Measurements from ENCODE around the gene PLA2G2D. TPM values are rescaled to one million over a fixed set of nuclear protein-coding genes. Genes with fewer than 3 reads are reported as not detected.

The PLA2G2D gene
- total RNA-seq, 2 donors from 2014 or later = not detected

DNA sequence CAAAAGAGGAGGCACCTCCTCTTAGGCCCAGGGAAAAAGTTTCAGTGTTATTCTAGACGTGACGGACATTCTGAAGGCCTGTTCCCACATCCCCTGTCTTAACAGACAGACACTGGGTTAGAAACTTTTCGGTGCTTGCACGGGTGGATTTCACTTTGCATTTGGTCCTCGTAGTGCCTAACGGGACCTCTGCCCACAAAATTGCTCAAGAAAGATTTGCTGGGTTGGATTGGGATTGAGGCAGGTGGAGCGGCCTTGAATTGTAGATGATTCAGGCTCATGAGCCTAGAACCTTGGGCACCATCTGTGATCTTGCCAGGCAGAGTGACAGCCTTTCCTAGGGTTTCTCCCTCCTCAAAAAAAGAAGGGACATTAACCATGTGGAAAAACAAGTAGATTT is 46.6 kb downstream of the PLA2G2D start:
- WGBS, 2 donors = 78 to 87% methylated on average over 7 of the region's 7 CpGs
- Histone ChIP-seq H3K27ac (no peak overlapping the region), H3K27me3 (no peaks in the 10 kb centered on the region), H3K4me3 (no peak overlapping the region), H3K4me1 (no peaks in the 10 kb centered on the region), H3K9me3 (no peaks in the 10 kb centered on the region), H3K36me3 (replicated peaks in 1 of 2; ENCODE audit: insufficient read depth in 1 of 2, low read depth in 2 of 2) (no peaks in the 10 kb centered on the region)
- ATAC-seq (no peak), DNase-seq (no peak)
- no peak for TF ChIP-seq POLR2A (IDR thresholded peaks at IDR 0.05)
- TF ChIP-seq, protein P1, sequence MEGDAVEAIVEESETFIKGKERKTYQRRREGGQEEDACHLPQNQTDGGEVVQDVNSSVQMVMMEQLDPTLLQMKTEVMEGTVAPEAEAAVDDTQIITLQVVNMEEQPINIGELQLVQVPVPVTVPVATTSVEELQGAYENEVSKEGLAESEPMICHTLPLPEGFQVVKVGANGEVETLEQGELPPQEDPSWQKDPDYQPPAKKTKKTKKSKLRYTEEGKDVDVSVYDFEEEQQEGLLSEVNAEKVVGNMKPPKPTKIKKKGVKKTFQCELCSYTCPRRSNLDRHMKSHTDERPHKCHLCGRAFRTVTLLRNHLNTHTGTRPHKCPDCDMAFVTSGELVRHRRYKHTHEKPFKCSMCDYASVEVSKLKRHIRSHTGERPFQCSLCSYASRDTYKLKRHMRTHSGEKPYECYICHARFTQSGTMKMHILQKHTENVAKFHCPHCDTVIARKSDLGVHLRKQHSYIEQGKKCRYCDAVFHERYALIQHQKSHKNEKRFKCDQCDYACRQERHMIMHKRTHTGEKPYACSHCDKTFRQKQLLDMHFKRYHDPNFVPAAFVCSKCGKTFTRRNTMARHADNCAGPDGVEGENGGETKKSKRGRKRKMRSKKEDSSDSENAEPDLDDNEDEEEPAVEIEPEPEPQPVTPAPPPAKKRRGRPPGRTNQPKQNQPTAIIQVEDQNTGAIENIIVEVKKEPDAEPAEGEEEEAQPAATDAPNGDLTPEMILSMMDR (IDR thresholded peaks at IDR 0.05) = no peak
- intact Hi-C loops (cut with DNase I) = no loop called here

DNA sequence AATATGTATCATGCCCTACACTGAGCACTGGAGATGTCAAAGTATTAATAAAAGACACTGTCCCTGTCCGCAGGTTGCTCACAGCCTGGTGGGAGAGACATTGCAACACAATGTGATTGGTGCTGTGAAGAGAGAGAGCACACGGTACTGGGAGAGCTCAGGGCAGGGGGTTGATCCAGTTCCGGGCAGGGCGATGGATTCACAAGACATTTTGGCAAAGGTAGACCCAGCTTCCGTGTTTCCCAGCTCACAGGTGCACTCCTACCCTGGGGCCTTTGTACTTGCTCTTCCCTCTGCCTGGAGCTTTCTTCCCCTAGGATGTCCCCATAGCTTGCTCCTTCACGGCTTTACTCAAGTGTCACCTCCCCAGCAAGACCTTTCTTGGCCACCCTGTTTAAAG is 47.9 kb downstream of the PLA2G2D start:
- intact Hi-C loops (cut with DNase I) = no loop called here
- DNase-seq (no peak), ATAC-seq (no peak)
- no peak for TF ChIP-seq POLR2A (IDR thresholded peaks at IDR 0.05)
- TF ChIP-seq, protein P1 (IDR thresholded peaks at IDR 0.05) = no peak
- WGBS, 2 donors = 69 to 77% methylated on average over 6 of the region's 6 CpGs
- Histone ChIP-seq H3K4me1 (no peaks in the 10 kb centered on the region), H3K27ac (no peak overlapping the region), H3K27me3 (no peaks in the 10 kb centered on the region), H3K4me3 (no peak overlapping the region), H3K9me3 (no peaks in the 10 kb centered on the region), H3K36me3 (replicated peaks in 1 of 2; ENCODE audit: insufficient read depth in 1 of 2, low read depth in 2 of 2) (no peaks in the 10 kb centered on the region)

DNA sequence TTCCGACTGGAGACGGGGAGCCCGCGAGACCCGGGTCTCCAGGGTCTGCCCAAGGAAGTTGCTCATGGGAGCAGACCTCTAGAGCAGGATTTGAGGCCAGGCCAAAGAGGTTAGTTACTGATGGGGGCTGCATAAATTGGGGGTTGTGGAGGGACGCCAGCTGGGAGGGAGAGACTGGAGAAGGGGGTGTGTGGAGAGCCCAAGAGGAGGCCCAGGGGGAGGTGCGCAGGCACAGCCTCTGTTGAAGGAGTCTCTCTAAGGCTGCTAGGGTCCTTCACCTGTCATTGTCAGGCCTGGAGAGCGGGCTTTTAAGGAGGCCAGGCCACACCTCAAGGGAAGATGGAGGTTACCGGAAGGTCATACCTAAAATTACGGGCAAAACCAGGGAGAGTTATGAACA is 49.0 kb downstream of the PLA2G2D start:
- Histone ChIP-seq H3K27me3 (no peaks in the 10 kb centered on the region), H3K27ac (no peak overlapping the region), H3K4me1 (no peaks in the 10 kb centered on the region), H3K36me3 (replicated peaks in 1 of 2; ENCODE audit: insufficient read depth in 1 of 2, low read depth in 2 of 2) (no peaks in the 10 kb centered on the region), H3K9me3 (no peaks in the 10 kb centered on the region), H3K4me3 (no peak overlapping the region)
- ATAC-seq = no peak
- intact Hi-C loops (cut with DNase I) = no loop called here
- WGBS, 2 donors = 89 to 95% methylated on average over 5 to 10 of the region's 10 CpGs
- no peak for DNase-seq
- TF ChIP-seq POLR2A (IDR thresholded peaks at IDR 0.05) = no peak
- TF ChIP-seq, protein P1 (IDR thresholded peaks at IDR 0.05) = no peak

DNA sequence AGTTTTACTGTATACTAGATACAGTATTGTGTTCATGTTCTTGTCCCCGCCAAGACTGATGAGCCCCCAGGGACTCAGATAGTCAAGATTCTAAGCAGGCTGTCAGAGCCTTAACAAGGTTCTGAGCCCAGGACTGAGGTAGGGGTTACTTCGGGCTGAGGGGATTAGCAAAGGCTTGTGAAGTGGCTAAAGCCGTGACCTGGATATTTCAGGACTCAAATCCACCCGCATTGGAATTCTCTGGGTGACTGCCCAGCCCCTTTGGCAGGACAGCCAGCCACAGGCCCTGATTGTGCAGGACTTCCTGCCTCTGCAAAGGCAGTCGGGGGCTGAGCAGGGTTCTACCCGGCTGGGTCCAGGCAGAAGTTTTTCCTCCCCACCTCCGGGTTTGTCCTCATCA is 49.5 kb downstream of the PLA2G2D start, which contains the start of gene PLA2G5:
PLA2G5 (plus strand) TSS at position 321 of the 400 bp plus-strand sequence. CDS start 14,637 bp downstream, outside the sequence.
- intact Hi-C loops (cut with DNase I) = no loop called here
- H3K4me3 ChIP-seq = no peak within 1 kb of the TSS
- no peaks in the 10 kb centered on the region for H3K36me3 ChIP-seq (replicated peaks in 1 of 2; ENCODE audit: insufficient read depth in 1 of 2, low read depth in 2 of 2)
- DNase-seq = peak; percentile 16 to 42 (median 21)
- no peaks in the 10 kb centered on the region for H3K27me3 ChIP-seq
- 34 to 58% methylated on average over 4 to 7 of the region's 7 CpGs for WGBS, 2 donors
- H3K4me1 ChIP-seq = no peaks in the 10 kb centered on the region
- peak; percentile 4 for ATAC-seq
- no peaks in the 10 kb centered on the region for H3K9me3 ChIP-seq
- TF ChIP-seq, protein P1 (IDR thresholded peaks at IDR 0.05) = no peak
- no peak for TF ChIP-seq POLR2A (IDR thresholded peaks at IDR 0.05)
- H3K27ac ChIP-seq = no peak within 1 kb of the TSS

DNA sequence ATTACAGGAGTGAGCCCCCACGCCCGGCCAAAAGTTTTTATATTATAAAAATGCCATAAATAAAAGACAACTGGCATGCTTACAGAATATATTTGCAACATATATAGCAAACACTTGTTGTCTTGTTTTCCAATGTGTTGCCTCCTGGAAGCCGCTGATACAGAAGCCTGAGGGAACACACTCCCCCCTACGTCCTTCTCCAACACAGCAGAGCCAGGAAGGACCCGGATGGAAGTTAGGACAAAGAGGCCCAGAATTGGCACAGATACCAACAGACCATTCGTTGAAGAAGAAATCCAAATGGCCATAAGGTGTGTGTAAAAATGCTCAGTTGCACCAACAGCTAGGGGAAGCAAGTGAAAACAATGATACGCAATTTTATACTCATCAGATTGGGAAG is 50.6 kb downstream of the PLA2G2D start:
- 72 to 87% methylated on average over 7 of the region's 7 CpGs for whole genome bisulfite sequencing, 2 donors
- no peak overlapping the region for H3K27ac ChIP-seq
- DNase-seq = no peak
- H3K27me3 ChIP-seq = no peaks in the 10 kb centered on the region
- no peak for ATAC-seq
- no peaks in the 10 kb centered on the region for H3K9me3 ChIP-seq
- no peaks in the 10 kb centered on the region for H3K4me1 ChIP-seq
- no peak overlapping the region for H3K4me3 ChIP-seq
- no peaks in the 10 kb centered on the region for H3K36me3 ChIP-seq (replicated peaks in 1 of 2; ENCODE audit: insufficient read depth in 1 of 2, low read depth in 2 of 2)
- no peak for TF ChIP-seq POLR2A (IDR thresholded peaks at IDR 0.05)
- TF ChIP-seq, protein P1 (IDR thresholded peaks at IDR 0.05) = no peak
- intact Hi-C loops (cut with DNase I) = no loop called here

Data from body of pancreas (tissue), 4 donors.